NCI-H345 (cell line): Measurements from ENCODE around the gene DDC.

ENCODE experiments used
- DNase-seq: peaks from one replicate; lab custom pipeline; 2025; lab: John Stamatoyannopoulos, UW

The DDC gene

GRCh38 chr7:50456371-50457123 is 108.7 kb downstream of the DDC start:
- DNase-seq: no peak

GRCh38 chr7:50455658-50456057 is 109.5 kb downstream of the DDC start:
- DNase-seq: no peak

DNA sequence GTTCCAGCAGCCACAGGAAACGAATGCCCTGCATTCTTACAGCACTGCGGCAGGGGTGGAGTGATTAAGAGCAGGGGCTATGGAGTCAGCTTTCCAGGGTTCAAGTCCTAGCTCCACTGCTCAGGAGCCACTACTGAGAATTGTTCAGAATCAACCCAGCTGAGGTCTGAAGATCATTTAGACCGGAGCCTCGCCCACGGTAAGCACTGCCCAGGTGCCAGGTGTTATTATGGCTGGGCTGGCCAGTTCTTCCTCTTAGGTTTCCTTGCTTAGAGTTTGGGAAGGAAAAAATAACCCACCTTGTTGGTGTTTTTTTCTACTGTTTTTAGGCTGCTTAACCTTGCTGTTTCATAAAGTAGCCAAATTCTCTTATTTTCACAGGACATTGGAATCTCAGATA is 110.2 kb downstream of the DDC start:
- no peak for DNase-seq

GRCh38 chr7:50450590-50451032 is 114.6 kb downstream of the DDC start:
- peak; percentile 42 for DNase-seq

DNA sequence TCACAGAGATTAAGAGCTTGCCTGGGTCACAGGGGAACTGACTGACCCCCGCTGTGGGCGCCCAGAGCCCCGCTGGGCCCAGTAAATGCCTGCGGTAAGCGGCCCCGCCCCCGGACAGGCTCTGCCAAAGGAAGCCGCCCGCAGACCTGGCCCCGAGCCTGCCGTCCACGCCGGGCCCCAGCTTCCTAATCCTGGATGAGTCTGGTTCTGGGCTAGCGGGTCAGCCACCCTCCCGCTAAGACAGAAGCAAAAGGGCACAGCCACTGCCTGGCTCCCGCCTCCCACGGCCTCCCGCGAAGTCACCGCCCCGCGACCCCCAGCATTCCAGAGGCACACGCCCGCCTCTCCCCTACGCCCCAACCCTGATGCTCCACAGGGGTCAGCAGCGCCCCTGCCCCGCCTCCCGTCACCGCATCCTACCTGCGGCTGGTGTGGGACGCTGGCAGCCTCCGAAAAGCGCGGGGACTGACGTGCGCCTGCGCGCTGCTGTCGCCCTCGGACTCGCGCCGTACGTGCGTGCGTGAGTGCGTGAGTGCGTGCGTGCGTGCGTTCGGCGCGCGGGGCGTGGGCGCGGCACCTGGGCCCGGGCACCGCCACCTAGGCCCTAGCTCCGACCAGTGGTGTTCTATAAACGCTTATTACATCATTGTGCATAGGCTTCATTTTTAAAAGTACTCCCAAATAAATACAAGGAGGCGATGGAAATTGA is 115.2 kb downstream of the DDC start, which contains the start of gene FIGNL1:
Gene FIGNL1, minus strand, starts transcription at position 470 of the 709 bp plus-strand sequence. CDS start 3,063 bp downstream, outside the sequence.
- peak; percentile 90 for DNase-seq

DNA sequence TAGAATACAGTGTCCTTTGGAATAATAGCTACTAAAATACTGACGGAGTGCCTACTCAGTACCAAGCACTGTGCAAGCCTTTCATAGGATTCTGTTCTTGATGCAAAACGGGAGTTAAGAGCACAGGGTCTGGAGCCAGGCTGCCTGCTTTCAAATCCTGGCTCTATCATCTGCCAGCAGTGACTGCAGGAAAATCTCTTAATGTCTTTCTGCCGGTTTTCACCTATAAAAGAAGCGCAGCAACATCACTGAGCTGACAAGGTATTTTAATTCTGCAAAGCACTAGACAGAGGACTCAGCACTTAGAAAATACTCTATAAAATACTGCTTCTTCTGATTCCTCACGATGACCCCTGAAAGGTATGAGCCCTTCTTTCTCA is 115.7 kb downstream of the DDC start:
- no peak for DNase-seq

GRCh38 chr7:50448823-50449222 is 116.4 kb downstream of the DDC start:
- DNase-seq: no peak

DNA sequence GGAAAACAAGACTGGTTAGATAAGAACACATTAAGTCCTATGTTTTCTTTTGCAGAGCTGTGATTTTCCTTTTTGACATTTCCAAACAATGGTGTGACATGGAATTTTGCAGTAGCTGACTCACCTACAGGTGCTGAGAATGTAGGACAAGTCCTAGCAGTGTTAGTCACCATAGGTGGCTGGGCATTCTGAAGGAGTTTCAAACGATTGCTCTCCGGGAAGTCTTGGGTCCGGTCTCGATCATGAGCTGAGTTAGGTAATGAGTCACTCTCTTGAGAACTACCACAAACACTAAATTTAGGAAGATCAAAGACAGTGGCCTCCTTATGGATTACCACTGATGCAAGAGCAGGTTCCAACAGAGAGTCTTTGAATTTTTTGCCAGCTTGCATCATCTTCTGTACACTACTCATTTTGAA is 118.7 kb downstream of the DDC start:
- DNase-seq: no peak

GRCh38 chr7:50436133-50436806 is 128.9 kb downstream of the DDC start:
- DNase-seq: no peak

GRCh38 chr7:50431722-50432305 is 133.4 kb downstream of the DDC start:
- DNase-seq: no peak

DNA sequence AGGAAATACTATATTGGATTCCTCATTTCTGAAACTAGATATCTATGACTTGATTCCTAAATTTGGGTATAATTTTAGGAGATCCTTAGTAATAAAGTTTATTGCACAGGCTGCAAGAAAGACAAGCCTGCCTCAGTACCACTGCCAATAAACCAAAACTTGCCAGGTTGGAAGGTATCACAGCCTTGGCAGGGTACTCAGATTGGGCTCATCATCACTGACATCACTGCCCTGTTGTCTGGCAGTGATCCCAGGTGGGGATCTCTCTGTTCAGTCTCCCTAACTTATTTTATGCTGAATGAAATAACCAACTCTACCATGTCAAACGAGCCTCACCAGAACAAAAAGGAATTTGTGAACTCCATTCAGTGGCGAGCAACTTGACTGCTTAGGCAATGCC is 133.9 kb downstream of the DDC start:
- DNase-seq: no peak

DNA sequence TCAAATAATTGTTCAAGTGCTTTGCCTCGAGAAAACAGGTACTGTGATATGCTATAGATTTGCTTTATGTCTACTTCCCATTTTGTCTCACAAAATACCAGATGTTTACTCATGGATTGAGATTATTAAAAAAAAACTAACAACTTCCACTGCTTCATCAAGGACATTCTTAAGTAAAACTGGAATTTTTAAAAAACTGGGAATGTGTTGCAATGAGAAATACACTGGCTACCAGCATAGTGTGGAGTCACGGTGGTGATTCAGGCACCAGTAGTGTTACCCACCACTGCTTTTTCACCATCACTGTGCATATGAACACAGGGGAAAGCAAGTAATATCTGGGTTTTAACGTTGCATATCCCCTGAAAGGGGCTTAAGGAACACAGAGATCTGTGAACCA is 136.3 kb downstream of the DDC start:
- DNase-seq: no peak

DNA sequence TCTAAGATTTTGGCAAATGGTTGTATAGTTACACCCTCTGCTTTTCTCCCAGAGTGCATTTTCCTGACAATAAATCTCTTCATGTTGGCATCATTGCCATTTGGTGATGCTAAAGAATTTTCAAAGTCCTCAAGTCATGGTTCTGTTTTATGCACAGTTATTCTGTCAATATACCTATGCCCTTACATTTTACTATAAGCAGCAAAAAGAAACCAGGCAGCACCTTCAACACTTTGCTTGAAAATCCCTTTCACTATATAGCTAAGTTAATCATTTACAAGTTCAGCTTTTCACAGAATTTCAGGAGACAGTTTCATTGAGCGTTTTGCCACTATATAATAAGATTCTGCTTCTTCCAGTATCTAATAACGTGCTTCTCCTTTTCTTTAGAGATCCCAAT is 137.7 kb downstream of the DDC start:
- no peak for DNase-seq

DNA sequence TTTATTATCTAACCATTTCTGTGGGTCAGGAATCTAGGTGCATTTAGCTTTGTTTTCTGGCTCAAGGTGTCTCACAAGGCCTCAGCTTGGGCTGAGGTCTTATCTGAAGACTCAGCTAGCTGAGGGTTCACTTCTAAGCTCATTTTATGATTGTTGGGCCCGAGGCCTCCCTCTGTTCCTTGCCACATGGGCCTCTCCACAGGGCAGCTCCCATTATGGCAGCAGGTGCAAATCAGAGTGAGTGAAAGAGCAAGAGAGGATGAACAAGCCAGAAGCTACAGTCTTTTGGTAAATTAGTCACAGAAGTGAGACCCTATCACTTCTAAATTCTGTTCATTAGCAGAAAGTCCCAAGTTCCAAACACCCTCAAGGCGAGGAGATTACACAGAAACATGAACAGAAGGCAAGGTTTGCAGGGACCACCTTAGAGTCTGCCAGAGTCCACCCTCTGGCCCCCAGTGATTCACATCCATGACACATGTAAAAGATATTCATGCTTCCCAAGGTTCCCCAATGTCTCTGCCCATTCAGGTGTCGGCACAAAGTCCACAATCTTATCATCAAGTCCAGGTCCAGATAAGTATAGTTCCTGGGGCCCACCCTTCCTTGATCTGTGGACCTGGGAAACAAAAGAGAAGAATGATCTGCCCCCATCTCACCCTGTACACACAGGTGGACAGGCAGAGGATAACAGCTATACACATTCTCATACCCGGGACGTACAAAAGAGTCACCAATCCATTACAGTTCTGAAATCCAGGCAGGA is 138.7 kb downstream of the DDC start:
- no peak for DNase-seq

- no peak for DNase-seq
These were observed 139.9 kb downstream of the DDC start for GRCh38 chr7:50425318-50425717.

DNA sequence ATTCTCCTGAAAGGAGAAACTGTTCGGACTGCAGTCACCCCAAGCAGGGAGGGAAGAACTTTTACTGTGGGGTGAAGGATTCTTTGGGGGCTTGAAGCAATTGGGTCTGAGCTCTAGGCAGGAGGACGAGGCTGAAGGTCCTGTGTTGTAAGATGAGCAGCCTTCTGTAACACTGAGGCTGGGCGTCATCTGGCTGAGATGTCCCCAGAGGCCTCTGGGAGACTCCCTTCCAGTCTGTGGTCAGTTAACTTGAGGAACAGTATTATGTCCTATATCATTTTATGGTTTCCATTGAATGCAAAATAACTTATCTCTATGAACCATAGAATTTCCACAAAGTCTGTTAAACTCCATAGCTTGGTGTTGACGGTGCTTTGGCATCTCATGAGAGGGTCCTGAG is 141.3 kb downstream of the DDC start:
- no peak for DNase-seq

- DNase-seq: no peak
These were observed 142.3 kb downstream of the DDC start for GRCh38 chr7:50422858-50423257.

GRCh38 chr7:50421043-50421442 is 144.2 kb downstream of the DDC start:
- DNase-seq: no peak

GRCh38 chr7:50418526-50419290 is 146.5 kb downstream of the DDC start:
- no peak for DNase-seq

DNA sequence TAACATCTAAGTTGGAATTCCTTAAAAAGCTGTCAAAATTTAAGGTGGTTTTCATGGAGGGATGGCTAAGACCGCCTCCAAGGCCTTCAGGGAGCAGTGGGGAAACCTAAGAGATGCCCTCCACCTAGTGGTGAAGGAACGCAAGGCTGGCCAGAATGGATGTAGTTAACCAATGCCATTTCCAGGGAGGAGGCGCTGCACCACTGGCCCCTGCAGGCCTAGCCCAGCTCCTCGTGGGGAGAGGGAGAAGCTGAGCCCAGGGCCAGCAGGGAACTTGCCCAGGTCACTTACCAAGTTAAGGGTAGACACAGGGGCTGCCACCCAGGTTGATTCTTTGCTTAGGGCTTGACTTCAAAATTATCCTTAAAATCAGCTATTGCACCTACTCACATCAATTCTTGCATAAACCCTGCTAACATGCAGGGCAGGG is 147.1 kb downstream of the DDC start:
- peak; percentile 79 for DNase-seq
